Omental fat pad (tissue), 4 donors: ENCODE measurements around the gene ADGRL3. TPM values are rescaled to one million over a fixed set of nuclear protein-coding genes. Genes with fewer than 3 reads are reported as not detected.

Source experiments
- ATAC-seq: fragments of 150-250 bp; one replicate; pipeline ENCODE4 v1.9.1; 2016; ENCODE audit warnings: mild to moderate bottlenecking, moderate library complexity; ENCODE audit not compliant: low FRiP score
- DNase-seq: peaks from one replicate; pipeline ENCODE4 v3.0.0-alpha.2; 2019; ENCODE audit warnings: low spot score
- small RNA-seq: library from RNA; depleted of rRNA; stranded (forward); fragments of <200 nt; gene quantifications from one replicate; pipeline ENCODE3, GENCODE V24; 2016
- total RNA-seq, 4 donors: library from RNA; depleted of rRNA; stranded (reverse); fragments of >200 nt; gene quantifications; one replicate each; pipeline ENCODE4 v1.1.0, GENCODE V29; 2016
- TF ChIP-seq, protein P1 (sequence below), 3 donors: fragments of 450-650 bp; IDR thresholded peaks; one replicate each; pipeline ENCODE4 v1.5.1; 2016 to 2017; ENCODE audit warnings: antibody characterized with exemption in 3 of 3, mild to moderate bottlenecking in 3 of 3, moderate library complexity in 2 of 3

Gene ADGRL3
- total RNA-seq, 4 donors from 2014 or later: 2.5 to 16.4 (median 4.6) TPM

DNA sequence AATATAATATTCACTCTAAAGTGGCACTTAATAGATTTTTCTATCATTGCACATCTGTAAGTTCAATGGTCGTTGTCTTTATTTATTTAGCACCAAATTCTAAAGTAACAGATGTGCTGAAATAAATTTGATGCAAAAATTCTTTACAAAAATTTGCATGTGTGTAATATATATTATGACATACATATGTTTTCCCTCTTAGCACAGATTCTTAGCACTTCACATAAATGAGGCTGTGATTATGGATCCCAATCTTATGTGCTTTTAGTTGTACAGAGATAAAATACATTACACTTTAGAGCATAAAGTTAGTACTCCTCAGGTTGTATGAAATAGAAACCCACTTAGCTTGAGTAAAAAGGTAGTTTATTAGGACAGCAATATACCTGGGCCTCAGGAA is 915.1 kb downstream of the ADGRL3 start:
- TF ChIP-seq, protein P1, sequence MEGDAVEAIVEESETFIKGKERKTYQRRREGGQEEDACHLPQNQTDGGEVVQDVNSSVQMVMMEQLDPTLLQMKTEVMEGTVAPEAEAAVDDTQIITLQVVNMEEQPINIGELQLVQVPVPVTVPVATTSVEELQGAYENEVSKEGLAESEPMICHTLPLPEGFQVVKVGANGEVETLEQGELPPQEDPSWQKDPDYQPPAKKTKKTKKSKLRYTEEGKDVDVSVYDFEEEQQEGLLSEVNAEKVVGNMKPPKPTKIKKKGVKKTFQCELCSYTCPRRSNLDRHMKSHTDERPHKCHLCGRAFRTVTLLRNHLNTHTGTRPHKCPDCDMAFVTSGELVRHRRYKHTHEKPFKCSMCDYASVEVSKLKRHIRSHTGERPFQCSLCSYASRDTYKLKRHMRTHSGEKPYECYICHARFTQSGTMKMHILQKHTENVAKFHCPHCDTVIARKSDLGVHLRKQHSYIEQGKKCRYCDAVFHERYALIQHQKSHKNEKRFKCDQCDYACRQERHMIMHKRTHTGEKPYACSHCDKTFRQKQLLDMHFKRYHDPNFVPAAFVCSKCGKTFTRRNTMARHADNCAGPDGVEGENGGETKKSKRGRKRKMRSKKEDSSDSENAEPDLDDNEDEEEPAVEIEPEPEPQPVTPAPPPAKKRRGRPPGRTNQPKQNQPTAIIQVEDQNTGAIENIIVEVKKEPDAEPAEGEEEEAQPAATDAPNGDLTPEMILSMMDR (IDR thresholded peaks at IDR 0.05): no peak
- no peak for ATAC-seq
- no peak for DNase-seq

DNA sequence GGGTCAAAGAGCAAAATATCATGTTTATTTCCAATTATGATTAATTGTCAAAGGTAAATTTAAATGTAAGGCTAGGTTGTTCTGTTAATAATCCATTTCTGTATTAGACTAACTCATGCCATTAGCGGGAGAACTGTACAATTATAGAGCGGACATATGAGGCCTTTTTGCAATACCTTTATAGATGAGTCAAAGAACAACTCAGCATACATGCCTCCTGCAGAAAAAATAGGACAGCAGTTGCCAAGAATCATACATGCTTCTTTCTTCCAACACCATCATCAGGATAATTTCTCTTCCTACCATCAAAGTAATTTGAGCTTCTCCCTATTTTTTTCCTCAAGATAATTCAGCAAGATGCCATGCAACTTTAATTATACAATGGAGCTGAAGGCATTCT is 917.8 kb downstream of the ADGRL3 start:
- ATAC-seq (no peak), DNase-seq (no peak)
- TF ChIP-seq, protein P1 (IDR thresholded peaks at IDR 0.05): no peak

DNA sequence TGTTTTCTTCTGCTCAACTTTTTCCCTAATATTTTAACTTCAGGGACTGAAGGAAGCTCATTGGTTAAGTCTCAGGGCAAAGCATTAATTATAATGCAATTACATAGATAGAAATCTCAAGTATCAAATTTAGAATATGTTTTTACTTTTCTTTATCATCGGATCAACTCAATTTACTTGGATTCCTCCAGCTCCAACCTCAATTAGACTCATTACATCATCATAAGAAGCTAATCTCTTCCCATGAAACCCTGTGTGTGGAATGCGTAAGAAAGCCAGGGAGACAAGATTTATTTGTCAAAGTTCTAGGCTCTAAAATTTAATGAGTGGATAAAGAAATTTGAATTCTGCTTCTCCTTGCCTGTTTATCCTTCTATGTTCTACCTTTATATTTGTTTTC is 918.4 kb downstream of the ADGRL3 start:
- ATAC-seq (no peak), DNase-seq (no peak)
- TF ChIP-seq, protein P1 (IDR thresholded peaks at IDR 0.05): no peak

DNA sequence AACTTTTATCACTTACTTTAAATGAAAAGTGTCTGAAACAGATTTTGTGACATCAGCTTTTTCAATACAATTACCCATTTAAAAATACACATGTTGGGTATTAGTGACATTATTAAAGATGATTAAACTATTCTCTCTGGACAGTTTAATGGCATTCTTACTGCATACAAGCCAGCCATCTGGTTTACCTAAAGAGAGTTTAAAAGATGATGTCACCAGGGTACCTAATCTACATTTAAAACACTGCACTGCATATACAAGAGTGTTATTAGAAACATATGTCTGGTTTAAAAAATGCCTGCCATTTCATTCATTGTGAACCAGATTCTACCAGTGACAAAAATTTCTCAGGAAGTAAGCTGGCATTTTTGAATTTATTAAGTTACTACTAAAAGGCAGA is 919.1 kb downstream of the ADGRL3 start:
- ATAC-seq (no peak), DNase-seq (no peak)
- TF ChIP-seq, protein P1 (IDR thresholded peaks at IDR 0.05): no peak

- TF ChIP-seq, protein P1 (IDR thresholded peaks at IDR 0.05): no peak
- no peak for DNase-seq
- ATAC-seq: no peak
These were observed 926.1 kb downstream of the ADGRL3 start for GRCh38 chr4:62126064-62126732.

Small RNA genes lying within 50 kb of the gene (small RNA-seq; reads per million reads assigned to genes)
- gene RF00019: not detected
